Measurements from ENCODE around the gene ANKS3.

Gene ANKS3

DNA sequence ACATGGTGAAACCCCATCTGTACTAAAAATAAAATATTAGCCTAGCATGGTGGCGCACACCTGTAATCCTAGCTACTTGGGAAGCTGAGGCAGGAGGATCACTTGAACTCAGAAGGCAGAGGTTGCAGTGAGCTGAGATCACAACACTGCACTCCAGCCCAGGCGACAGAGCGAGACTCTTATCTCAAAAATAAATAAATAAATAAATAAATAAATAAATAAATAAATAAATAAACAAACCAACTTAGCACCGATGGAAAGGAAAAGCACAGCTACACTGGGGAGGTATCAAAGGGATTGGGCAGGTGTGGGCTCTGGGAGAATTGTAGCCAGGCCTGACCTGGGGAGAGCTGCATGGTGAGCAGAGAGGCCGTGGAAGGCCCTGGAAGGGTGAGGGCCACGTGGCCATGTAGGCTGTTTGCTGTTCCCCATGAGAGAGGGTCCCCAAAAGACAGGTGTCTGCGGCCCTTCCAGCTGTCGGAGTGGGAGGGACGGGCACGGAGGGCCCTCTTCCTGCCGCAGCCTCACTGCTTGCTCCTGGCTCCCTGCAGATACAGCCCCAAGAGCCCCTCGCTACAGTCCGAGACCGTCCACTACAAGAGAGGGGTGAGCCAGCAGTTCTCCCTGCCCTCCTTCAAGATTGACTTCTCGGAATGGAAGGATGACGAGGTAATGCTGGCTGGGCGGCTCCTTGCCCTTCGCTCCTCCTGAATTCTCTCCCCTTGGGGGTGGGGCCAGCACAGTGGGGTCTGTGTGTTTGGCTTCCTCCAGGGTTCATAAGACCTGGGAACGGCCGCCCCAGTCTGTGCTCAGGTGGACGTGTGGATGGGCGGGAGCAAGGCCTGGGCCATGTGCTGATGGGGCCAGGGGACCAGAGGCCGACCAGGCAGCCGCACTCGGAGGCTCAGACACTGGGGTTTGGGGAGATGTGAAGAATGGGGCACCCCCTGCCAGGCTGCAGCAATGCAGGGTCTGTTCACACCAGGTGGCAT, 77.1 kb downstream of the ANKS3 start (continued):
- TF ChIP-seq ZNF837 (tag by site-specific recombination; IDR thresholded peaks at IDR 0.05) (no peak), GLI2 (tag by site-specific recombination; IDR thresholded peaks at IDR 0.05; ENCODE audit: borderline replicate concordance, low read depth) (no peak; the same call in 1 of the 2 replicates), ZNF138 (tag by site-specific recombination; IDR thresholded peaks at IDR 0.05; ENCODE audit: borderline replicate concordance) (no peak), ZNF302 (tag by site-specific recombination; IDR thresholded peaks at IDR 0.05; ENCODE audit: low read depth) (no peak), KLF9 (tag by site-specific recombination; IDR thresholded peaks at IDR 0.05; ENCODE audit: low read depth) (no peak), KLF10 (tag by site-specific recombination; IDR thresholded peaks at IDR 0.05) (no peak), KLF7 (tag by site-specific recombination; IDR thresholded peaks at IDR 0.05; ENCODE audit: borderline replicate concordance) (no peak), ZNF501 (tag by site-specific recombination; IDR thresholded peaks at IDR 0.05) (no peak), SP2 (tag by site-specific recombination; IDR thresholded peaks at IDR 0.05) (no peak), ZBTB17 (tag by site-specific recombination; IDR thresholded peaks at IDR 0.05) (no peak), ZNF214 (tag by site-specific recombination; IDR thresholded peaks at IDR 0.05; ENCODE audit: borderline replicate concordance) (no peak), ZNF391 (tag by site-specific recombination; IDR thresholded peaks at IDR 0.05; ENCODE audit: borderline replicate concordance, low read depth) (no peak), ZNF394 (tag by site-specific recombination; IDR thresholded peaks at IDR 0.05; ENCODE audit: borderline replicate concordance) (peak; percentile 72; the same call in 1 of the 2 replicates), MYNN (tag by site-specific recombination; IDR thresholded peaks at IDR 0.05; ENCODE audit: borderline replicate concordance) (no peak), ZNF121 (tag by site-specific recombination; IDR thresholded peaks at IDR 0.05) (no peak), MEIS1 (CRISPR knock-in tag; IDR thresholded peaks at IDR 0.05; ENCODE audit: borderline replicate concordance) (no peak), ZNF76 (tag by site-specific recombination; IDR thresholded peaks at IDR 0.05; ENCODE audit: borderline replicate concordance, low read depth) (no peak), ZNF785 (tag by site-specific recombination; IDR thresholded peaks at IDR 0.05) (no peak), ZNF266 (tag by site-specific recombination; IDR thresholded peaks at IDR 0.05; ENCODE audit: low read depth) (peak; percentile 65), ZNF555 (tag by site-specific recombination; conservative IDR thresholded peaks at IDR 0.05) (peak; percentile 28), ZNF707 (tag by site-specific recombination; IDR thresholded peaks at IDR 0.05) (no peak), ZNF791 (tag by site-specific recombination; IDR thresholded peaks at IDR 0.05) (no peak), ZFP41 (tag by site-specific recombination; IDR thresholded peaks at IDR 0.05; ENCODE audit: borderline replicate concordance) (no peak)
- TF ChIP-seq, protein P1, sequence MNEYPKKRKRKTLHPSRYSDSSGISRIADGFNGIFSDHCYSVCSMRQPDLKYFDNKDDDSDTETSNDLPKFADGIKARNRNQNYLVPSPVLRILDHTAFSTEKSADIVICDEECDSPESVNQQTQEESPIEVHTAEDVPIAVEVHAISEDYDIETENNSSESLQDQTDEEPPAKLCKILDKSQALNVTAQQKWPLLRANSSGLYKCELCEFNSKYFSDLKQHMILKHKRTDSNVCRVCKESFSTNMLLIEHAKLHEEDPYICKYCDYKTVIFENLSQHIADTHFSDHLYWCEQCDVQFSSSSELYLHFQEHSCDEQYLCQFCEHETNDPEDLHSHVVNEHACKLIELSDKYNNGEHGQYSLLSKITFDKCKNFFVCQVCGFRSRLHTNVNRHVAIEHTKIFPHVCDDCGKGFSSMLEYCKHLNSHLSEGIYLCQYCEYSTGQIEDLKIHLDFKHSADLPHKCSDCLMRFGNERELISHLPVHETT (tag by site-specific recombination; IDR thresholded peaks at IDR 0.05) = no peak
- TF ChIP-seq, protein P2, sequence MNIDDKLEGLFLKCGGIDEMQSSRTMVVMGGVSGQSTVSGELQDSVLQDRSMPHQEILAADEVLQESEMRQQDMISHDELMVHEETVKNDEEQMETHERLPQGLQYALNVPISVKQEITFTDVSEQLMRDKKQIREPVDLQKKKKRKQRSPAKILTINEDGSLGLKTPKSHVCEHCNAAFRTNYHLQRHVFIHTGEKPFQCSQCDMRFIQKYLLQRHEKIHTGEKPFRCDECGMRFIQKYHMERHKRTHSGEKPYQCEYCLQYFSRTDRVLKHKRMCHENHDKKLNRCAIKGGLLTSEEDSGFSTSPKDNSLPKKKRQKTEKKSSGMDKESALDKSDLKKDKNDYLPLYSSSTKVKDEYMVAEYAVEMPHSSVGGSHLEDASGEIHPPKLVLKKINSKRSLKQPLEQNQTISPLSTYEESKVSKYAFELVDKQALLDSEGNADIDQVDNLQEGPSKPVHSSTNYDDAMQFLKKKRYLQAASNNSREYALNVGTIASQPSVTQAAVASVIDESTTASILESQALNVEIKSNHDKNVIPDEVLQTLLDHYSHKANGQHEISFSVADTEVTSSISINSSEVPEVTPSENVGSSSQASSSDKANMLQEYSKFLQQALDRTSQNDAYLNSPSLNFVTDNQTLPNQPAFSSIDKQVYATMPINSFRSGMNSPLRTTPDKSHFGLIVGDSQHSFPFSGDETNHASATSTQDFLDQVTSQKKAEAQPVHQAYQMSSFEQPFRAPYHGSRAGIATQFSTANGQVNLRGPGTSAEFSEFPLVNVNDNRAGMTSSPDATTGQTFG (tag by site-specific recombination; IDR thresholded peaks at IDR 0.05; ENCODE audit: borderline replicate concordance) = no peak
- TF ChIP-seq, protein P3, sequence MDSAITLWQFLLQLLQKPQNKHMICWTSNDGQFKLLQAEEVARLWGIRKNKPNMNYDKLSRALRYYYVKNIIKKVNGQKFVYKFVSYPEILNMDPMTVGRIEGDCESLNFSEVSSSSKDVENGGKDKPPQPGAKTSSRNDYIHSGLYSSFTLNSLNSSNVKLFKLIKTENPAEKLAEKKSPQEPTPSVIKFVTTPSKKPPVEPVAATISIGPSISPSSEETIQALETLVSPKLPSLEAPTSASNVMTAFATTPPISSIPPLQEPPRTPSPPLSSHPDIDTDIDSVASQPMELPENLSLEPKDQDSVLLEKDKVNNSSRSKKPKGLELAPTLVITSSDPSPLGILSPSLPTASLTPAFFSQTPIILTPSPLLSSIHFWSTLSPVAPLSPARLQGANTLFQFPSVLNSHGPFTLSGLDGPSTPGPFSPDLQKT (IDR thresholded peaks at IDR 0.05; ENCODE audit: borderline replicate concordance, low read depth, low read length) = no peak
- TF ChIP-seq, protein P4, sequence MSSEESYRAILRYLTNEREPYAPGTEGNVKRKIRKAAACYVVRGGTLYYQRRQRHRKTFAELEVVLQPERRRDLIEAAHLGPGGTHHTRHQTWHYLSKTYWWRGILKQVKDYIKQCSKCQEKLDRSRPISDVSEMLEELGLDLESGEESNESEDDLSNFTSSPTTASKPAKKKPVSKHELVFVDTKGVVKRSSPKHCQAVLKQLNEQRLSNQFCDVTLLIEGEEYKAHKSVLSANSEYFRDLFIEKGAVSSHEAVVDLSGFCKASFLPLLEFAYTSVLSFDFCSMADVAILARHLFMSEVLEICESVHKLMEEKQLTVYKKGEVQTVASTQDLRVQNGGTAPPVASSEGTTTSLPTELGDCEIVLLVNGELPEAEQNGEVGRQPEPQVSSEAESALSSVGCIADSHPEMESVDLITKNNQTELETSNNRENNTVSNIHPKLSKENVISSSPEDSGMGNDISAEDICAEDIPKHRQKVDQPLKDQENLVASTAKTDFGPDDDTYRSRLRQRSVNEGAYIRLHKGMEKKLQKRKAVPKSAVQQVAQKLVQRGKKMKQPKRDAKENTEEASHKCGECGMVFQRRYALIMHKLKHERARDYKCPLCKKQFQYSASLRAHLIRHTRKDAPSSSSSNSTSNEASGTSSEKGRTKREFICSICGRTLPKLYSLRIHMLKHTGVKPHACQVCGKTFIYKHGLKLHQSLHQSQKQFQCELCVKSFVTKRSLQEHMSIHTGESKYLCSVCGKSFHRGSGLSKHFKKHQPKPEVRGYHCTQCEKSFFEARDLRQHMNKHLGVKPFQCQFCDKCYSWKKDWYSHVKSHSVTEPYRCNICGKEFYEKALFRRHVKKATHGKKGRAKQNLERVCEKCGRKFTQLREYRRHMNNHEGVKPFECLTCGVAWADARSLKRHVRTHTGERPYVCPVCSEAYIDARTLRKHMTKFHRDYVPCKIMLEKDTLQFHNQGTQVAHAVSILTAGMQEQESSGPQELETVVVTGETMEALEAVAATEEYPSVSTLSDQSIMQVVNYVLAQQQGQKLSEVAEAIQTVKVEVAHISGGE (tag by site-specific recombination; conservative IDR thresholded peaks at IDR 0.05; ENCODE audit: low read depth) = peak; percentile 52; the same call in 1 of the 2 replicates
